ENCODE data around the gene COBL.

GRCh38 chr7:51129527-51130472, 186.8 kb downstream of the COBL start:
- TF ChIP-seq FOXA1 (IDR thresholded peaks at IDR 0.05) (no peak), SUZ12 (IDR thresholded peaks at IDR 0.05) (no peak)
